ENCODE data around the gene NXPH1. TPM values are rescaled to one million over a fixed set of nuclear protein-coding genes. Genes with fewer than 3 reads are reported as not detected.
"Not testable (repeated sequence)": the region's sequence is repeated elsewhere in the genome, so short reads cannot be mapped to it uniquely, and the experiment has no call there.

NXPH1 gene
- total and polyA plus RNA-seq, 10 donors: not detected

- Histone ChIP-seq H3K27ac (no peak overlapping the region), H3K4me1 (no peaks in the 10 kb centered on the region), H3K27me3 (replicated peaks in 1 of 7) (no peaks in the 10 kb centered on the region), H3K36me3 (no peaks in the 10 kb centered on the region), H3K4me3 (no peak overlapping the region), H3K9me3 (peaks cover 0 to 13% (median 0%) of the 10 kb centered on the region in 8 donors)
- TF ChIP-seq, protein P1, sequence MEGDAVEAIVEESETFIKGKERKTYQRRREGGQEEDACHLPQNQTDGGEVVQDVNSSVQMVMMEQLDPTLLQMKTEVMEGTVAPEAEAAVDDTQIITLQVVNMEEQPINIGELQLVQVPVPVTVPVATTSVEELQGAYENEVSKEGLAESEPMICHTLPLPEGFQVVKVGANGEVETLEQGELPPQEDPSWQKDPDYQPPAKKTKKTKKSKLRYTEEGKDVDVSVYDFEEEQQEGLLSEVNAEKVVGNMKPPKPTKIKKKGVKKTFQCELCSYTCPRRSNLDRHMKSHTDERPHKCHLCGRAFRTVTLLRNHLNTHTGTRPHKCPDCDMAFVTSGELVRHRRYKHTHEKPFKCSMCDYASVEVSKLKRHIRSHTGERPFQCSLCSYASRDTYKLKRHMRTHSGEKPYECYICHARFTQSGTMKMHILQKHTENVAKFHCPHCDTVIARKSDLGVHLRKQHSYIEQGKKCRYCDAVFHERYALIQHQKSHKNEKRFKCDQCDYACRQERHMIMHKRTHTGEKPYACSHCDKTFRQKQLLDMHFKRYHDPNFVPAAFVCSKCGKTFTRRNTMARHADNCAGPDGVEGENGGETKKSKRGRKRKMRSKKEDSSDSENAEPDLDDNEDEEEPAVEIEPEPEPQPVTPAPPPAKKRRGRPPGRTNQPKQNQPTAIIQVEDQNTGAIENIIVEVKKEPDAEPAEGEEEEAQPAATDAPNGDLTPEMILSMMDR (IDR thresholded peaks at IDR 0.05 in 8 of 11, conservative IDR thresholded peaks at IDR 0.05 in 3 of 11): no peak
- TF ChIP-seq POLR2A (IDR thresholded peaks at IDR 0.05): no peak
- no peak for TF ChIP-seq POLR2AphosphoS5 (IDR thresholded peaks at IDR 0.05)
- intact Hi-C loops (cut with DNase I; ENCODE audit: low total_unique reads): no loop called here
- no peak for DNase-seq
Observed at GRCh38 chr7:8714791-8715190, 281.4 kb downstream of the NXPH1 start.

DNA sequence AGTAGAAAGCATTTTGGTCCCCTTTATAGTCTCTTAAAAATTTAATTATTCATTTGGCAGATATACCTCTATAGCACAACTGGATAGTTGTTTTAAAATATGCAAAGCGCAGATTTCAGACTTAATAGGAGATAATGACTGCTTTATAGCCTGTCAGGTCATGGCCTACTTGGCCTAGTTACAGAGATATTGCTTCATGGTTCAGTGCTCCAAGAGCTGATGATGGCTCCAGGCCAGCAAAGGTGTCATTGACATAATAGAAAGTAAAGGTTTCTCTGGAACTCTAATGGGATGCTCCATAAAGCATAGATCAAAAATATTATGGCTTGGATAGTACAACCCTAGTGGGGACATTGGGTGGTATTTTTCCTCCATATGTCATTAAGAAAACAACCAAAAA lies 285.7 kb downstream of the NXPH1 start:
- Histone ChIP-seq H3K9me3 (peaks cover 0 to 2% (median 0%) of the 10 kb centered on the region in 8 donors), H3K36me3 (no peaks in the 10 kb centered on the region), H3K4me1 (no peaks in the 10 kb centered on the region), H3K27me3 (replicated peaks in 1 of 7) (no peaks in the 10 kb centered on the region), H3K27ac (no peak overlapping the region), H3K4me3 (no peak overlapping the region)
- DNase-seq: no peak
- 87 to 97% (median 95%) methylated on average over 1 of the region's 1 CpG for WGBS, 5 donors
- intact Hi-C loops (cut with DNase I; ENCODE audit: low total_unique reads): no loop called here
- TF ChIP-seq, protein P1 (IDR thresholded peaks at IDR 0.05 in 8 of 11, conservative IDR thresholded peaks at IDR 0.05 in 3 of 11): no peak
- no peak for TF ChIP-seq POLR2A (IDR thresholded peaks at IDR 0.05)
- no peak for TF ChIP-seq POLR2AphosphoS5 (IDR thresholded peaks at IDR 0.05)

- H3K27ac ChIP-seq: no peak overlapping the region
- DNase-seq: no peak
- no peaks in the 10 kb centered on the region for H3K9me3 ChIP-seq
- H3K27me3 ChIP-seq (replicated peaks in 1 of 7): no peaks in the 10 kb centered on the region
- no peak for TF ChIP-seq POLR2AphosphoS5 (IDR thresholded peaks at IDR 0.05)
- TF ChIP-seq, protein P1 (IDR thresholded peaks at IDR 0.05 in 8 of 11, conservative IDR thresholded peaks at IDR 0.05 in 3 of 11): peak in 7 of 11 experiments; percentile 6 to 37 (median 29)
- TF ChIP-seq POLR2A (IDR thresholded peaks at IDR 0.05): no peak
- H3K36me3 ChIP-seq: no peaks in the 10 kb centered on the region
- intact Hi-C loops (cut with DNase I; ENCODE audit: low total_unique reads): no loop called here
- H3K4me3 ChIP-seq: no peak overlapping the region
- H3K4me1 ChIP-seq: no peaks in the 10 kb centered on the region
- 18 to 22% (median 20%) methylated on average over 4 of the region's 4 CpGs for WGBS, 5 donors
Observed at GRCh38 chr7:8724080-8724718, 290.8 kb downstream of the NXPH1 start.

GRCh38 chr7:8731756-8732155 lies 298.3 kb downstream of the NXPH1 start:
- H3K36me3 ChIP-seq; intact Hi-C loops (cut with DNase I; ENCODE audit: low total_unique reads): not testable (repeated sequence)

More at GRCh38 chr7:8731756-8732155, 298.3 kb downstream of the NXPH1 start:
- not testable (repeated sequence) for H3K4me1 ChIP-seq; H3K27me3 ChIP-seq (replicated peaks in 1 of 7); H3K4me3 ChIP-seq; H3K27ac ChIP-seq; DNase-seq
- 88 to 96% (median 91%) methylated on average over 12 to 14 of the region's 14 CpGs for WGBS, 5 donors
- peaks cover 0 to 39% (median 20%) of the 10 kb centered on the region in 8 donors for H3K9me3 ChIP-seq

Data from spleen (tissue), 11 donors.